Measurements from ENCODE around the gene POT1.

The POT1 gene

DNA sequence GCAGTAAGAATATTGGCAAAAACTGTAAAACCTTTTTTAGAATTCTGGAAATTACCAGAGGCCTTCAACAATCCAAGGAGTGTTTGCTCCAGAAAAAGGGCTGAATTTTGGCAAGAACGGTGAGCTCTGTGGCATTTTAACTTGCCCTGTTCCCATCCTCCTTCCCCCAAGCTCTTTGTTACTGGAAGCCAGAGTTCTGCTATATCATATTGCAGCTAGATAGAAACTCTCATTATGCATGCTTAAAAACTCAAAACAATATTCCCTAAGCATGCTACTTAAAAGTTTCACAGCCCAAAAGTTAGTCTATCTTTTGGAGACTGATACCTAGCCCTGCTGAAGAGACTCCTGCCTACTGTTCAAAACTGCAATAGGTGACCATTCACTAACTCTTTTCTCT, 93.5 kb downstream of the POT1 start:
- TF ChIP-seq, protein P1, sequence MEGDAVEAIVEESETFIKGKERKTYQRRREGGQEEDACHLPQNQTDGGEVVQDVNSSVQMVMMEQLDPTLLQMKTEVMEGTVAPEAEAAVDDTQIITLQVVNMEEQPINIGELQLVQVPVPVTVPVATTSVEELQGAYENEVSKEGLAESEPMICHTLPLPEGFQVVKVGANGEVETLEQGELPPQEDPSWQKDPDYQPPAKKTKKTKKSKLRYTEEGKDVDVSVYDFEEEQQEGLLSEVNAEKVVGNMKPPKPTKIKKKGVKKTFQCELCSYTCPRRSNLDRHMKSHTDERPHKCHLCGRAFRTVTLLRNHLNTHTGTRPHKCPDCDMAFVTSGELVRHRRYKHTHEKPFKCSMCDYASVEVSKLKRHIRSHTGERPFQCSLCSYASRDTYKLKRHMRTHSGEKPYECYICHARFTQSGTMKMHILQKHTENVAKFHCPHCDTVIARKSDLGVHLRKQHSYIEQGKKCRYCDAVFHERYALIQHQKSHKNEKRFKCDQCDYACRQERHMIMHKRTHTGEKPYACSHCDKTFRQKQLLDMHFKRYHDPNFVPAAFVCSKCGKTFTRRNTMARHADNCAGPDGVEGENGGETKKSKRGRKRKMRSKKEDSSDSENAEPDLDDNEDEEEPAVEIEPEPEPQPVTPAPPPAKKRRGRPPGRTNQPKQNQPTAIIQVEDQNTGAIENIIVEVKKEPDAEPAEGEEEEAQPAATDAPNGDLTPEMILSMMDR (IDR thresholded peaks at IDR 0.05; ENCODE audit: low read depth, low read length, missing control alignments): no peak
- in situ Hi-C loops (cut with HindIII; ENCODE audit: low sequenced_read_pairs): no loop called here
- H3K4me3 ChIP-seq (ENCODE audit: low read depth, low read length): no peak overlapping the region
- DNase-seq (ENCODE audit: low read depth): no peak

DNA sequence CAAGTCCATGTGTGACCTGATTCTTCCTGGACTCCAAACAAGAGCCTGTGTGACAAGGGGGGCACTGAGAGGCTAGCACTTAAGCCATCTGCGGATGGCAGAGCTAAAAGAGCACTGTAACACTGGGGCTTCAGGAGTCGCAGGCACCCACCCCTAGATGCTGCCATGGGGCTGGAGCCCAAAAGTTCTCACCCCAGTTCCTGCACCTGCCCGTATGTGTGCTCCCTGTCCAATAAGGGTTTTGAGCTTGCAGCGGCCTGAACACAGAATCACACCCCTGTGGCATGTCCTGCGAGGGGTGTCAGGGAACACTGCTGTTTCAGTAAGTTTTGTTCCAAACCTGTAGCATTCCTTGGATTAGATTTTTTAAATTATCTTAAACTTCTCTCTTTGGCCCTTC, 110.8 kb downstream of the POT1 start:
- no peak for DNase-seq (ENCODE audit: low read depth)
- TF ChIP-seq, protein P1 (IDR thresholded peaks at IDR 0.05; ENCODE audit: low read depth, low read length, missing control alignments): no peak
- no peak overlapping the region for H3K4me3 ChIP-seq (ENCODE audit: low read depth, low read length)
- in situ Hi-C loops (cut with HindIII; ENCODE audit: low sequenced_read_pairs): no loop called here

DNA sequence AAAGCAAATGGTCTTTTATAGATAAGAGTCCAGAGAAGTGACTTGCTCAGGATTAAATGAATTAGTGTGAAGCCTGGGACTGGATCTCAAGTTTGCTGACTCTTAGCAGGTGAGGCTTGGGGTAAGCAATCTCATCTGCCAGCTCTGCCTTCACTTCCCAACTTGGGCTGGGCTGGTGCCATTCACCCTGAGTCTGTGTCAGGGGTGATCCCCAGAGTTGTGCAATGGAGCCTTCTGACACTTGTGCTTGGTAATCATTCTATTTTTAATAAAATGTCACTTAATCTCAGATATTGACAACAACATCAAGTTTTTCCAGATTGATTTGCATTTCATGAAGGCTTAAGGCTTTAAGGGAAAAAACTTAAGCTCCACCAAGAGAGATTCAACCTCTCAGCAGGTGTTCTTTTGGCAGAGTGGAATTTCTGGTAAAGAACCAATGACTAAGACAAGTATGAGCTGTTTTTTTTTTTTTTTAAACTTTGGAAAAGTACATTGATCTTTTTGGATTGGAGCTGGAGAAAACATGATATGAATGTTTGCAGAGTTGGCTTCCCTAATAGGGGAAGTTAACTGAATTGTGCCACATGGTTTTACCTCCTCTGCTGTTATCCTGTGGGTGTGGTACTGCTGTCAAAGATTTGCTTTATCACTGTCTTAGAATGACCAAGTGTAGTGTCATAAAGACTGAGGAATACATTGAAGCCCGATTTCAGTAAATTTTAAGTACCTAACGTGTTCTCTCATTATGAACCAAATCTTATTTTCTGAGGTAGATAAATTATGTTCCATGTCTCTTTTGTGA, 115.4 kb downstream of the POT1 start:
- no peak for DNase-seq (ENCODE audit: low read depth)
- in situ Hi-C loops (cut with HindIII; ENCODE audit: low sequenced_read_pairs): no loop called here
- no peak overlapping the region for H3K4me3 ChIP-seq (ENCODE audit: low read depth, low read length)
- TF ChIP-seq, protein P1 (IDR thresholded peaks at IDR 0.05; ENCODE audit: low read depth, low read length, missing control alignments): no peak

DNA sequence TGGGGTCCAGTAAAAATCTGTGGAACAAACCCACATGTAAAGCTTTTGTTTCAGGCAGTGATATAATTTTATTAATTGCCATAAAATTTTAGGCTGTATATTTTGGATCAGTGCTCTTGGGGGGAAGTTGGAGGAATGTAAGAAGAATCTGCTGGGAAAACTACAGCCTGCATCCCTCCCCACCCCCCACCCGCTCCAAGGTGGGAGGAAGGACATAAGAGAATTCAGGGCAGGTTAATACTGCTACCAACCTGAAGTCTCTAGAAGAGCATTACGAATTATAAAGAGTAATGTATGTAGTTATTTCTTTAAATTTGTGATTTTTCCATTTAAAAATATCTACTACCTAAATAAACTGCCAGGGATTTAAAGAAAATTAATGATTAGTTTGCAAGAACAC, 116.9 kb downstream of the POT1 start:
- in situ Hi-C loops (cut with HindIII; ENCODE audit: low sequenced_read_pairs): no loop called here
- no peak overlapping the region for H3K4me3 ChIP-seq (ENCODE audit: low read depth, low read length)
- no peak for DNase-seq (ENCODE audit: low read depth)
- TF ChIP-seq, protein P1 (IDR thresholded peaks at IDR 0.05; ENCODE audit: low read depth, low read length, missing control alignments): no peak

DNA sequence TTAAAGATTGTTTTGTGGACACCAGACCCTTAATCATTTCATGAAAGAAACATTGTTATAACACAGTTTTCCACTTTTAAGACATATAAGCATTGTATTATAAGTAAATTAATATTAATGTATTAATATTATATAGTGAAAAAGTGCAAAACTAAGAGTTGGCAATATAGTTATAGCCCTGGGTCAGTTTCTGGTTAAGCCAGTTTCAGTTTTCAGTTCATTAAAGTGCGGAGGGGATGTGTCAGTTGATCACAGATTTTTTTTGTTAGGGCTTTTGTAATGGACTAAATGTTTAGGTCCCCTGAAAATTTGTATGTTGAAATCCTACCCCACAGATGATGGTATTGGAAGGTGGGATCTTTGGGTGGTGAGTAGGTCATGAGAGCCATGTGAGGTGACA, 118.3 kb downstream of the POT1 start:
- TF ChIP-seq, protein P1 (IDR thresholded peaks at IDR 0.05; ENCODE audit: low read depth, low read length, missing control alignments): no peak

DNA sequence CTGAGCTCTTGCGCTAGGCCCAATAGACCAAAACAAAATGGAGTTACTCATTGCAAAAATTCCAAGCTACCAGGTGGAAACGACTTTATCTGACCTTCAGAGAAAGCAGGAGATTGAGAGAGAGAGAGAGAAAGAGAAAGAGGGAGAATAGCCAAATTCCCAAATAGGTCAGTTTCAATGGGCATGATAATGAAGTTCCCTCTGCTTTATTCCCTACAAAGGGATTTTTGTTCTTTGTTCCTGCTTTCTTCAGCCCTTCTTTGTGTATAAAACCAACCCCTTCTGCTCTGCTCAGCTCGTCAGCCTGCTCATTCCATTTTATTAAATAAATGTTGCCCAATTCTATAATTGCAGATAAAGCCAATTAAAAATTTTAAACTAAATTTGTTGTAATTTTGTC, 119.0 kb downstream of the POT1 start:
- in situ Hi-C loops (cut with HindIII; ENCODE audit: low sequenced_read_pairs): no loop called here
- no peak overlapping the region for H3K4me3 ChIP-seq (ENCODE audit: low read depth, low read length)
- DNase-seq (ENCODE audit: low read depth): no peak
- TF ChIP-seq, protein P1 (IDR thresholded peaks at IDR 0.05; ENCODE audit: low read depth, low read length, missing control alignments): no peak

More for the DNA sequence above, 118.3 kb downstream of the POT1 start:
- in situ Hi-C loops (cut with HindIII; ENCODE audit: low sequenced_read_pairs): no loop called here
- no peak overlapping the region for H3K4me3 ChIP-seq (ENCODE audit: low read depth, low read length)
- no peak for DNase-seq (ENCODE audit: low read depth)

Measured in astrocyte of the cerebellum (primary cell).